Fibroblast of peridontal ligament (primary cell): ENCODE measurements around the gene DIO3.

Experiments used
- DNase-seq: peaks from one replicate; pipeline ENCODE4 v3.0.0-alpha.2; 2010; ENCODE audit errors: extremely low read depth

Gene DIO3

DNA sequence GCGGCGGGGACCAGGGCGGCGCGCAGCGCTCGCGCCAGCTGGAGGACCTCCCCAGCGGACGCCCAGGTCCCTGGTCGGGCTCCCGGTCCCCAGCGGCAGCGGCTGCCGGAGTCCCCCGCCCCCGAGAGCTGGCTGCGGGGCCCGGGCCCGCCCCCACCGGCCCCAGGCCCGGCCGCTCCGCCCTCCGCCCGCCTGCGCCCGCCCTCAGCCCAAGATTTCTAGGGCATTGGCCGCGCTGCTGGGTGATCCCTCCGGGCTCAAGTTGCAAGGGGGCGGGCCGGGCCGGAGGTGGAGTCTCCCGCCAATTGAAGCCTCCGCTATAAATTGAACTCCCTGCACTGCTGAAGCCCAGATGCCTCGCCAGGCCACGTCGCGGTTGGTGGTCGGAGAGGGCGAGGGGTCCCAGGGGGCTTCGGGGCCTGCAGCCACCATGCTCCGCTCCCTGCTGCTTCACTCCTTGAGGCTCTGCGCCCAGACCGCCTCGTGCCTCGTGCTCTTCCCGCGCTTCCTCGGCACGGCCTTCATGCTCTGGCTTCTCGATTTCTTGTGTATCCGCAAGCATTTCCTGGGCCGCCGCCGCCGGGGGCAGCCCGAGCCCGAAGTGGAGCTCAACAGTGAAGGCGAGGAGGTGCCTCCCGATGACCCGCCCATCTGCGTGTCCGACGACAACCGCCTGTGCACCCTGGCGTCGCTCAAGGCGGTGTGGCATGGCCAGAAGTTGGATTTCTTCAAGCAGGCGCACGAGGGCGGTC lies at the start of gene DIO3:
DIO3 (plus strand) TSS at position 351 of the 752 bp plus-strand sequence.
- peak; percentile 17 for DNase-seq

DNA sequence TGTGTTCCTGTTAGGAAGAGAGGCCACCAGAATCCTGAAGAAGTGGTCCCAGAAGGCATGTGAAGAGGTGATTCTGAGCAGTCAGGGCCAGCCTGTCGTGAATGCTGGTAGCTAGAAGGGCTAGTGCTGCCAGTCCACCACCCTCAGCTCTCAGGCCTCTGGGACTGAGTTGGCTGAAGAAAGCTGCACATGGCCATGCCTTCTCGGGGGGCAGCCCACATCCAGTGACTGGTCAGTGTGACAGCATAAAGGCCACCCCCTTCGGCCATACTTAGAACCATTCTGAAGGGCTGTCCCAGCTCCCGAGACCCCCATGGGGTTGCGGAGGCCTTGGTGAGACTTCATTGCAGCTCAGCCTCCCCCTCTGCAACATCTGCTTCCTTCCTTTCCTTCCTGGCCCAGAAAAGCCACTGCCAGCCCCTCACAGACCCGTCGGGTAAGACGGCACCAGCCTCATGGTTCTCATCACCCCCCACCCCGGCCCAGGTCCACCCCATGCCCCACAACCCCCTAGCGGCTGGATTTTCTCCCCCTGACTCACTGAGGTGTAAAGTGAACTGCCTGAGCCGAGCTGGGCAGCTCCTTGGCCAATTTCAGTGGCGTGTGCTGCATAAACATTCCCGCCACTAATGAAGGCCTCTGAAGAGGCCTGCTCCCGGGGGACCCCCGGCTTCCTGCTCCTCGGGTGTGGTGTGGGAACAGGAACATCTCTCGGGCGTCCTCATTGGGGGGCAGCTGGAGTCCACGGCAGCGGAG lies 49.5 kb upstream of the DIO3 start:
- DNase-seq: peak; percentile 14

DNA sequence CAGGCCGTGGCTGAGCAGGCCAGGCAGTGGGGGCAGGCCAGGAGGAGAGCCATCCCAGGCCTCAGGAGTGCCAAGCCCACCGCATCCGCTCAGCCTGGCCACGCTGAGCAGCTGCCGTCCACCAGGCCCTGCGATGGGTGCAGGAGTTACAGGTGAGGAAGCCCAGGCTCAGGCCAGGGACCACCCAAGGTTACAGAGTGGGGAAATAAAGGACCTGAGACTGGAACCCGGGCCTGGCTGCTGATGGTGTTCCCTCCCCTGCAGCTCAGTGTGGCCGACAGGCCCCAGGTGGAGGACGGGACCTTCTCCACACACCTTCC lies 49.0 kb upstream of the DIO3 start:
- DNase-seq: no peak

DNA sequence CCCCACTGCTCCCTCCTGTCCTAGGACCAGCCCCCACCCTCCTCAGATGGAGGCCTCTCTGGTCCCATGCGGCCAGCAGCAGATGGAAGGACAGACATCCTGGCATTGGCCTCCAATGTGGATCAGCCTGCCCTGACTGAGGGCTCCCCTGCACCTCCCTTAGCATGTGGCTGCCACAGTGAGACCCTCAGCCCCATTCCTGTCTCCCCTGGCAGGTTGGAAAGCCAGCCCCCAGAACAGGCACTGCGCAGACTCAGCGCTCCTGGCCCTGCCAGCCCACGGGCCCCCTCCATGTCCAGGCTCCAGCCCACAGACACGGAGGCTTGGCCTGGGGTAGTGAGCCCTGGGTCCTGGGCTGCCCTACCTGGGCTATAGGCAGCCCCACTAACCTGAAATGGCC lies 47.2 kb upstream of the DIO3 start:
- no peak for DNase-seq

DNA sequence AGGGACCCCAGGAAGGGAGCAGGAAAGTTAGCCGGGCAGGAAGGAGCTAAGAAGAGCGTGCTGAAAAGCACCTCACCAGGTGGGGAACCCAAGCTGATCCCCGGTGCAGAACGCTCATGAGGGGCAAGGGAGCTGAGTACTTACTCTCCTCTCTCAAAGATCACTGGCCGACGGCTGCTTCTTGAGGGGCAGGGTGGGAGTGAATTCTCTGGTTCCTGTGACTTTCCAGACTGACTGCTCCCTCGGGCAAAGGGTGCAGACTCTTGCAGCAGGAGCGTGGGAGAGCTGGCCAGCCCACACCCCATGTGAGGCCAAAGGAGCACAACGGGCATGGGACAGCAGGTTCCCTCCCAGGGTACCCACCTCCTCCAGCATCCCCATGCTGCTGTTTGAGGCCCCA lies 44.9 kb upstream of the DIO3 start:
- no peak for DNase-seq

DNA sequence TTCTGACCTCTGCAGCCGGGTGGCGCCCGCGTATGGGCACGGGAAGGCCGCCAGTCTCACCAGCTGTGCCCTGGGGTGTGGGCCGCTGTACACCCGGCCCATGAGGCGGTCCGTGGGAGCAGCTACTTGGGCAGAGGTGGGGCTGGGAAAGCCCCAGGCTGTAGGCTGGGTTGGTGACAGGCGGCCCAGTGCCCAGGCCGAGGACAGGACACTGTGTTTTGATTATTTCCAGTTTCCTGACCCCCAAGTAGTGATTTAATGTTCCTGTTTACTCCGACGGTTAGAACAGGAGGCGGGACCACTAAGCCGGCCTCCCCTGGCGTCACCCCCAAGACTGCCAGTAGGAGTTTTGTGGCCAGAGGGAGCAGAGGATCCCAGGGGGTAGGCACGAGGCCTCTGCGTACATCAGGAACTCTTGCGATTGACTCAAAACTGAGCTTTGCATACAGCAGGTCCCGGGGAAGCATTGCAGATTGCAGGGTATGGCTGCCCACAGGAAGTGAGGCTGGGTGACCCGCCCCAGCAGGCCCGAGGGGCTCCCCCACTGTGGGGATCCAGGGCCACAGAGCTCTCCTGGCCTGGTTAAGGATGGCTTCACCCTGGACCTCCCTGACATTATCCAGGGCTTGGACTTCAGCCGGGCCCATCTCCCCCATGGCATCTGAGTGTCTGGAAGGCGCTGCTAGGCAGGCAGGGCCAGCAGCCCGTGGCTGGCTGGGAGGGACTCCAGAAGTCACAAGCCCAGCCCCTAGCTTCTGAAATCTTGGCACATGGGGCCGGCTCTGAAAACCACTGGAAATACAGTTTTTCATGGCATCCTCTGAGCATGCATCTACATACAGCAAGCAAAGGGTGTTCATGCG lies 42.5 kb upstream of the DIO3 start:
- DNase-seq: peak; percentile 23

DNA sequence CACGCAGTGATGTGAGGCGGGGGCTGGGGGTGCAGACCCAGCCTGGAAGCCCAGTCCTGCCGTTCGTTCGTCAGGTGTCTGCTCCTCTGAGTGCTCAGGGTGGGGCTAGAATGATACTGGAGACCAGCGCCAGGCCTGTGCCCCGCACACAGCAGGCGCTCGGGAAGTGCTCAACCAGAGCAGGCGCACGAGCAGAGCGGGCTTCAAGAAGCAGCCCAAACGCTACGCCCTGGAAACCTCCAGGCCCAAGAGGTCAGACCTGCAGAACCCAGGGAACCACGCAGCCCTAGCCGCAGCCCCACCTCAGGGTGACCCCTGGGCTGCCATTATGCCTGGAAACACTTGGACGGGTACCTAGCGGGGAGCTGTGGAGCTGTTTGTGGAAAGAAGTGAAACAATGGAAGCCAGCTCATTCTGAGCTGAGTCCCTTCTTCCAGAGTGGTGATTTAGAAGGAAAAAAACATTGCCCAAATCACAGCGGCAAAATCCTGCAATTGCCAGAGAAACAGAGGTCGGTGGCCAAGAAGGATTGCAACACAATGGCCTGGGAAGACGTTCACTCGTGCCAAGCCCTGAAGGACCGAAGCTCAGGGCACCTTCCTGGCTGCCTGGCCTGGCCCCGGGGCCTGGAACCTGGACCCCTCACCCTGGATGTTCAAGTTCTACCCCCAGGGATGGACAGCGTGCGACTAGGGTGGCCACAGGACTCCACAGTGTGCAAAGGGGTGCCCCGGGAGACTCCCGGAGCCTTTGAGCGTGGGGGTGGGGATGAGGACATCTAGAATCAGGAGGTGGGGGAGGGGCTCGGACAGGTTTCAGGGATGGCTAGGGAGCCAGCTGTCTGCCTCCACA lies 40.4 kb upstream of the DIO3 start:
- DNase-seq: peak; percentile 45

DNA sequence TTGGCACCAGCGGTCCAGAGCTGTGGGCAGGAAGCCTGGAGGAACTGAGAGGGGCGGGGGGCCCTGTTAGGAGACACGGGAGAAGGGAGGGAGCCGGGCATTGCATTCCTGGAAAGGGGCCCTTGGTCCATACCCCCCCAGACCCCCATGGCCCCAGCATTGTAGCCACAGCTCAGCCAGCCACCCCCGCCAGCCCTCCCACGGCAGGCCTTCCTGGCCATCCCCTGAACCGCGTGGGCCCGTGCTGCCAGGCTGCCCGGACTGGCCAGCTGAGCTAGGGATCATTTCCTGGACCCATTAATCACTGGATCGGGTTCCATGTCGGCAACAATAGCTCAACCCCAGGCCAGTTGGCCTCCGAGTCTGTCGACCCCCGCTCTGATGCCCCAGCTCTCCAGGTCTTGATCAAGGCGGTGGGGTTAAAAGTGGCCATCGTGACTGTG lies 39.8 kb upstream of the DIO3 start:
- DNase-seq: no peak

DNA sequence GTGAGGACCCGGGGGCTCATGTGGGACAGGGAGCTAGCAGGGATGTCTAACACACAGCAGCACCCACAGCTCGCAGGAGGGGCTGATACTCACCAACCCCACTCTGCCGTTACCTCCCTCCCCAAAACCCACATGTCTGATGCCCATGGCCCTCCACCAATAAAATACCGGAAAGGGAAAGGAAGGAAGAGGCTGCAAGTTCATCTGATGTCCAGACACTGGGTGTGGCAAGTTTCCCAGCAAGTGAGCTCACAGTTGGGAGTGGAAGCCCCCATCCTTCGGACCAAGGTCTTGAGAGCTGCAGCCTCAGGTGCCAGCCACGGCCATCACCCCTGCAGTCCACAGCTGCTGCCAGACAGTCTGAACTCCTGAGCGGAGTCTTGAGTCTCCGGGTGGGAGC lies 39.3 kb upstream of the DIO3 start:
- no peak for DNase-seq

DNA sequence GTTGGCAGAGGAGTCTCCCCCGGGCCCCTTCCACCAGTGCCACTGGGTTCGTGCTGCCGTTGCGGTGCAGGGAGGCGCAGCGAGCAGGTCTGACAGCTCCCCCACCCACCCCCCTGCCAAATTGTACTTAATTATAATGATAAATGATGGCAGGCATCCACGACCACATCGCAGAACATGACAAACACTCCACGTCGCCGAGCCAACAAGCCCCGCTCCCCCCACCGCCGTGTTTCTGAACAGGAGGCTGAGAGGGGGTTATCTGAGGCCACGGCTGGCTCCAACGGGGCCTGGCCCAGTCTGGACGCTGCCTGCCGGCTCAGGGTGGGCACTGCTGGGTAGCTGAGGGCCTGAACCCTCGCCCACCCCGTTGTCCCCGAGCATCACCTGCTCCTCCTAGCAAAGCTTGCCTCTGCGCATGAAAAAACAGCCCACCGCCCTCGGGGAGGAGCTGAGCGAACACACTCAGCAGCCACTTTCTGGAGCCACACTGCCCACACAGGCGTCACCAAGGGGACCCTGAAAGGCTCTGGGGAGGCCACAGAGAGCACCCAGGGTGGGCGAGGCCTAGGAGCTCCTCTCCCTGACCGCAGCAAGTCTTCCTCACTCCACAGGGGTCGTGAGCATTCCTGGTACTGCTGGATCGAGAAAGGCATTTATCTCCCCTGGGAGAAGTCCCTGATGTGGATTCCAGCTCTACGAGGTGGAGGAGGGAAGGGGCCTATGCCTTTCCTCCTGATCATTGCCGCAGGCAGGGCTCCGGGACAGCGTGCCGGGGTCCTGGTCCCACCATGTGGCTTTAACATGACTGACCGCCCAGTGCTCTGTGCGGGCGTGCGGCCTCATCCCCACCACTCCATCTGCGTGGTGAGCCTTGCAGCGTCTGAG lies 35.4 kb upstream of the DIO3 start:
- no peak for DNase-seq

DNA sequence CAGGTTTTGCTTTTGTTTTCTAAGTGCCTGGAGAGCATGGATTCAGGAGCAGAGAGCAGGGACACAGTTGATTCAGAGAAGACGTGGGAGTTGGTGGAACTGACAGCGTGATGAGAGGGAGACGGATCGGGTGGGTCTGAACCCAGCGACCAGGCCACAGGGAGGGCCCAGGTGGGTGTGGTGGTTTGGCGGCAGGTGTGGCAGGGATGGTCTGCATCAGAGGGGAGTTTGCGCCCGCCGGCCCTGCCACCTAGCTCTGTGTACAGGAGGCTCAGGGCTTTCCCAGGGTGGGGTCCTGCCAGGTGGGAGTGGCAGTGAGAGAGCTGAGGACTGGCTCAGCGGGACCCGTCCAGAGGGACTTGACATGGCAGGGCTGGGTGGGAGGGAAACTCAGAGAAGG lies 33.3 kb upstream of the DIO3 start:
- DNase-seq: no peak

DNA sequence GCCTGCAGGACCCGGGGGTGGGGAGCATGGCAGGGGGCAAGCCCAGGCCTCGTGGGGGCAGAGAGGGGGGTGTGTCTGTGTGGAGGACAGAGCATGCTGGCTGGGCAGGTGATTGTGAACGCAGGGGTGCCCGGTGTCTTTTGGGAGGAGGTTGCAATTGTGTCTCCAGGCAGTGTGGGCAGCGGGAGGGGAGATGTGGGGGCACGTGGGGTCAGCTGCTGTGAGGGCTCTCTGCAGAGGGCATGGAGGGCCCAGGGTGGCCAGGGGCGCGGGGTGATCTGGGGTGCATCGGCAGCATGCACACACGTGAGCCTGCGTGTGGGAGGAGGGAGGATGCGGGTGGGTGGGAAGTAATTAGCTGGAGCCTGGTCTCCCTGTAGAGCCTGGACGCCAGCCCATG lies 32.2 kb upstream of the DIO3 start:
- no peak for DNase-seq

DNA sequence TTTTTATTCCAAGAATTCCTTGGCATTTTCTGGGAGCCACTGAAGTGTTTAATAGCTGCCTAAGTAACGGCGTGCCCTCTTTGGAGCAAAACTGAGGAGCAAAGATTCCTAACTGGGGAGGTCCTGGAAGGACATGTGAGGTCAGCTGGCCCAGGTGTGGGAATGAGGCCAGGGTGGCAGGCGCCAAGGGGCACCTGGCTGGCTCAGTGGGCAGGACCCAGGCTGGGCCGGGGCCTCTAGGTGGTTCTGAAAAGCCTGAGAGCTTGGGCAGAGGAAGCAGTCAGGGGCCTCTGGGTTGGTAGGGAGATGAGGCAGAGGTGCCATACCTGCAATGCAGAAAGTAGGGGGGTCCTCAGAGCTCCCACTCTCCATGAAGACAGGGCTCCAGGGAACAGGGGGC lies 27.1 kb upstream of the DIO3 start:
- no peak for DNase-seq

DNA sequence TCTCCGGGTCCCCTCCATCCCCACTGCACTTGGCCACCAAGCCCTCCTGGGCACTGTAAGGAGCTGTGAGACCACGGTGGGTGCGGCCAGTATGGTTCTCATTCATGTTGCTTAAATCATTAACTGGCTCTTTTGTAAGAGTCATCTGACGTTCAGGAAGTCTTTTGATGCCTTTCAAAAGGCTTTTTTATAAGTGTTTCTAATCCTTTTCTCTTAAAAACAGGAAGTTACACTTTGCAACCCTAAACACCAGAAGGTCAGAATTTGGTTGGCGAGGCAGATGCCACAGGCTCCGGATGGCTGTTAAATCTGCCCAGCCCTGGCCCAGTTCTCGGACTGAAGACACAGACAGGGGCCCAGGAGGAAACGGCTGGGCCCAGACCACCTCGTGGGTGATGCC lies 26.1 kb upstream of the DIO3 start:
- no peak for DNase-seq

DNA sequence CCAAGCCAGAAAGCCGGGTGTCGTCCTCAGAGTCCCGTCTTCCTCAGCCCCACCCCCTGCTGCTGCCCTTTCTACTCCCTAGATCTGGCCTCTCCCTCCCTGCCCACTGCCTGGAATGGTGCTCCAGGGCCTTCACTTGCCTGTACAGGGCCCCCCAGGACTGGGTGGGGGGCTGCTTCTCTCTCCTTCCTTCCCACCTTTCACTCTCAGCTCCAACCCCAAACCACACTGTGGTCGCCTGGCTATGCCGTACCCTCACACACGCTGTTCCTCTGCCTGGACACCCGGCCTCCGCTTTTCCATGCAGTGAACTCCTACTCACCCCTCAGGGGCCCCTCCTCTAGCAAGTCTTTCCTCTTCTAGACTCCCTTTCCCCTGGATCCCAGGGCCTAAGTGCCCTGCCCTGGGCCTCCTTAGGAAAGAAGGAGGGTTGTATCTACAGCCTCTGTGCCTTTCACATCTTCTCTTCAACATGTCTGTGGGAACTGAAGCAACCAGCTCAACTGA lies 25.5 kb upstream of the DIO3 start:
- no peak for DNase-seq

DNA sequence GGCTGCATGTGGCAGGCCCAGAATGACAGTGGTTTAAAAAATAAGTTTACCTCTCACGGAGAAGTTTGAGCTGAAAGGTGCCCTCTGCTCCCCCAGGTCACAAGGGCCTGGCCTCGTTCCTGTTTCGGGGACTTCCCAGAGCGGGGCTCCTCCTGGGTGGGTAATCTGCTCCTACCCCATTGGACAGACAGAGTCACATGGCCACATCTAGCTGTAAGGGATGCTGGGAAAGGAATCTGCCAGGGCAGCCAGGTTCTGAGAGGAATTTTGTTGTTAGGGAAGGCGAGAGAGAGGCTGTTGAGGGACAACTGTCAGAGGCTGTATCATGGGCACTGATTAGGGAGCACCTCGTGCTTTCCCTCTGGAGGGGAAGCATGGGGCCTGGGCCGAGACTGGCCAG lies 24.0 kb upstream of the DIO3 start:
- no peak for DNase-seq

DNA sequence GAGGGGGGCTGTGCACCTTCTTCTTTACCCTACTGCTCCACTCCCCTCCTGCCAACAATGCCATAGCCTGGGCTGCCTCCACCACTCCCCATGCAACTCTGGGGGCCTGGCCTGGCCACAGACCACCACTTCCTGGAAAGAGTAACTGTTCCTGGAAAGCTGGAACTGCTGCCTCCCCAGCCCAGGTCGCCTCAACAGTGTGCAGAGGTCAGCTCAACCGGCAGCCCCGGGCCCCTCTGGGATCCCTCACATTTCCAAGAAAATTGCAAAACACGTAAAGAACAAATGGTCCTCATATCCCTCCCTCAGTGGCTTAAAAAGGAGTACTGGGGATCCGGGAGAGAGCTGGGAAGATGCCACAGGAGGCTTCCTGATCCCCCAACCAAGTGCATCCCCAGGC lies 22.4 kb upstream of the DIO3 start:
- no peak for DNase-seq

DNA sequence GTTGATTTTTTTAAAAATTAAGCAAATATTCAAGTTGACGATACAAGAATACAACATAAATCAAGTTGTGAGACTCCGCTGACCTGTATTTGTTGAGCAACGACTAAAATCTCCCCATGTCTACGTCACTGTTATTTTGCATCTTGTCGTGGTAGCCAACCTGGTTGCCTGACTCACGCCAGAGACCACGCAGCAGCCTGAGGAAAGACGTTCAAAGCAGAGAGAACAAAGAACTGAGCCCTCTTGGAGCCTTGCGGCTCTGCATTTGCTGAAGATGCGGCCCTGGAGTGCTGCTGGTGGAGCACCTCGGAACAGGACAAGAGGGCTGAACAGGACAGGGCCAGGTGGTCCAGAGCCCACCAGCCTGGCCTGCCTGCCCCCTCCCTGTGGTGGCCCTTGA lies 21.4 kb upstream of the DIO3 start:
- DNase-seq: no peak

DNA sequence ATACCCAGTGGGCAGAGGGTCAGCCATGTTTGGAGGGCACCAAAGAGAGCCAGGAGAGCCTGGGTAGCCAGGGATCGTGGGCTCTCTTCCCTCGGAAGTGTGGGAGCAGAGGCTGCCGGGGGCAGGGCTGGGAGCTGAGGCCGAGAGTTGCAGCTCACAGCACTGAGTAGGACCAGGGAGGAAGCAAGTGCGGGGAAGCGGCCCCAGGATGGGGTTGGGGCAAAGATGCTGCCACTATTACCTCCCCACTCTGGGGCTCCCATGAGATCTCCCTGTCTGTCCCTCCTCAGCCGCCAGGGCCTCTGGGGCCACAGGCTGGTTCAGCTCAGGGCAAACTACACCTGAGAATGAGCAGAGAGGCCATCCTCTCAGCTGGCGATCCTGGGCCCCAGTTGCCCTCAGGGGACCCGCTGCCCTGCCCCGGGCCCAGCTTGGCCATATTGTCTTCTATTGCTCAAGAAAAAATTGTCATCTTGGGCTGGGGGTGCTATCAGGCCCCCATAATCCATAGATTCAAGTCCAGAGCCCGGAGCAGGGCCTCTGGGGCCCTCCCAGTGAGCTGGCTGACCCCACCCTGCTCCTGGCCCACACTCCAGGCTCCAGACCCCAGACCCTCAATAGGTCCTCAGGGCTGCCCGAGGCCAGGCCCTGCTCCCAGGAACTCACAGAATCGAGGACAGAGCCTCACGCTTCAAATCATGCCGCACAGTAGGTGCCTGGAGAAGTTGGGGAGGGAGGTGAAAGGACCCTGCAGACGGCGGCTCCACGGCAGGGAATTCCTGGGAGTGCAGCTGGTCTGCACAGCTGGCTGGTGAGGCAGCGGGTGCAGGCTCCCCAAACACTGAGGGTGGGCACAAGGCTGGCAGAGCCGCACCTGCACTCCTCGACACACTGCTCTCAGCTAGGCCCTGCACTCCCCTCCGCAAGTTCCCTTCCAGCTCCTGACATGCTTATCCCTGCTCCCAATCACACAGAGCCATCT lies 20.5 kb upstream of the DIO3 start:
- DNase-seq: no peak
